ENCODE measurements around the gene SENP7.

The SENP7 gene

DNA sequence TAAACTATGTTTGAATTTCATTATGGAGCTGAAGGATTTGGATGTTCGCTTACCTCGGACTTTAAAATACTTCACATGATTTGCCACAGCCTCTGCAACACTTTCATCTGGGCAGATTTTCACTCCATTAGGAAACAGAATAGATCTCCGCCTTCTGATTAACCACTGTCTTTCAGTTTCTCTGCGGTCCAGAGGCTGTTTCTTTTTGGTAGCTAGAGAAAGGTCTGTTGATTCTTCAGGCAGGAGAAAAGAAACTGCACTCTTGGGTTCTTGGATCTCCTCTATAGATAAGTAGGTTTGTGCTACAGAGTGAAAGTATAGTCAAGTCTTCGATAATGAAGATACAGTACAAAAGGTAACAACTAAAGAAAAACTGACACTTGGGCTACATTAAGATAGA, 193.5 kb downstream of the SENP7 start:
- DNase-seq: peak; percentile 79

DNA sequence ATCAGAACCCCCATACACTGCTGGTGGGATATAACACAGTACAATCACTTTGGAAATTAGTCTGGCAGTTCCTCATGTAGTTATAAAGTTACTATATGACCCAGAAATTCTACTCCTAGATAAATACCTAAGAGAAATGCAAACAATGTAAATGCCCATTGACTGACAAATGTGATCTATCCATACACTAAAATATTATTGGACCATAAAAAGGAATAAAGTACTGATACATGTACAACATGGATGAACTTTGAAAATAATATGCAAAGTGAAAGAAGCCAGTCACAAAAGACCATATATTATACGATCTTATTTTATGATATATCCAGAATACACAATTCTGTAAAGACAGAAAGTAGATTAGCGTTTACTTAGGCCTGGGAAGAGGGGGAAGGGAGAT, 200.5 kb downstream of the SENP7 start:
- no peak for DNase-seq

- no peak for DNase-seq
Measured at GRCh38 chr3:101311676-101312075, 201.3 kb downstream of the SENP7 start.

- DNase-seq: no peak
Measured at GRCh38 chr3:101310978-101311375, 202.0 kb downstream of the SENP7 start.

- peak; percentile 33 for DNase-seq
Measured at GRCh38 chr3:101308147-101308772, 204.8 kb downstream of the SENP7 start.

- DNase-seq: no peak
Measured at GRCh38 chr3:101303836-101304235, 209.2 kb downstream of the SENP7 start.

- no peak for DNase-seq
Measured at GRCh38 chr3:101303089-101303731, 209.8 kb downstream of the SENP7 start.

DNA sequence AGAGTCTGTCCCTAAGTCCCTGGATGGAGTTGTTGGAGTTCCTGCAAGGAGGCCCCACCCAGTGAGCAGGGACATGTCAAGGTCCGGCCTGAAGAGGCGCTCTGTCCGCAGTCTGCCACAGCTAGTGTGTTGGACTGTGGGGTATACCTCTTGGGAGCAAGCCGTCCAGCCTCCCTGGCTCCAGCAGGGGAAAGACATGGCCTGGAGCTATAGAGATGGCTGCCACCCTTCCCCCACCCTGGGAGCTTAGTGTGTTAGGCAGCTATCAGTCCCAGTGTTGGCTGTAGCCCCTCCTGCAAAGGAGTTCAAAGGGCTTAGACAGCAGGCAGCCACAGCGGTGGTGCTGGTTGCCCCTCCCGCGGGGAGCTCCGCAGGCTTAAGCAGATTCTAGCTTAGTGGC, 212.9 kb downstream of the SENP7 start:
- peak; percentile 34 for DNase-seq

DNA sequence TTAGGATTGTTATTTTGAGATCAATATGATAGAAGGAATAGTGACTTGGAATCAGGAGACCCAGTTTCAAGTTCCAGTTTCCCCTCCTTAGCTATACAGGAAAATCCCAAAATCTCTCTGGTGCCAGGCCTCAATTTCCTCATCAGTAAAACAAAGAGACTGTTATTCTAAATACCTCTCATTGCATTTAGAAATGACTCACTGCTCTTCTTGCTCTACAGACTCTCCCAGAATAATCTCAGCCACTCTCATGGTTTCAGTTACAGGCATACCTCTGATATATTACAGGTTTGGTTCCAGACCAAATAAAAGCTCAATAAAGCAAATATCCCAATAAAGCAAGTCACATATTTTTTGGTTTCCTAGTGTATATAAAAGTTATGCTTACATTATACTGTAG, 221.0 kb downstream of the SENP7 start:
- DNase-seq: no peak

GRCh38 chr3:101288294-101288693, 224.7 kb downstream of the SENP7 start:
- no peak for DNase-seq

- no peak for DNase-seq
Measured at GRCh38 chr3:101284757-101285156, 228.3 kb downstream of the SENP7 start.

DNA sequence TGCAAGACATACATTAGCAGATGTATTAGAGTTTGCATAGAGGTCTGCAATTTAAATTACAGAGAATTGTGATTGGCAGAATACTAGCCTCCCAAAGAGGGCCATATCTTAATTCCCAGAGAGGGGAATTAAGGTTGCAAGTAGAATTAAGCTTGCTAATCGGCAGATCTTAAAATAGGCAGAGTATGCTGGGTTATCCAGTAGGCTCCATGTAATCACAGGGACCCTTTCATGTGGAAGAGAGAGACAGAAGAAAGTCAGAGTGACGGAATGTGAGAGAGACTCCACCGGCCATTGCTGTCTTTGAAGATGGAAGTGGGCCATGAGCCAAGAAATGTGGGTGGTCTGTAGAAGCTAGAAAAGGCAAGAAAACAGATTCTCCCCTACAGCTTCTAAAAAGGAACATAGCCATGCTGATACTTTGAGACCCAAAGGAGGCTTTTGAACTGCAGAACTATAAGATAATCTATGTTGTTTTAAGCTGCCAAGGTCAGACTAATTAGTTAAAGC, 231.4 kb downstream of the SENP7 start:
- peak; percentile 88 for DNase-seq

DNA sequence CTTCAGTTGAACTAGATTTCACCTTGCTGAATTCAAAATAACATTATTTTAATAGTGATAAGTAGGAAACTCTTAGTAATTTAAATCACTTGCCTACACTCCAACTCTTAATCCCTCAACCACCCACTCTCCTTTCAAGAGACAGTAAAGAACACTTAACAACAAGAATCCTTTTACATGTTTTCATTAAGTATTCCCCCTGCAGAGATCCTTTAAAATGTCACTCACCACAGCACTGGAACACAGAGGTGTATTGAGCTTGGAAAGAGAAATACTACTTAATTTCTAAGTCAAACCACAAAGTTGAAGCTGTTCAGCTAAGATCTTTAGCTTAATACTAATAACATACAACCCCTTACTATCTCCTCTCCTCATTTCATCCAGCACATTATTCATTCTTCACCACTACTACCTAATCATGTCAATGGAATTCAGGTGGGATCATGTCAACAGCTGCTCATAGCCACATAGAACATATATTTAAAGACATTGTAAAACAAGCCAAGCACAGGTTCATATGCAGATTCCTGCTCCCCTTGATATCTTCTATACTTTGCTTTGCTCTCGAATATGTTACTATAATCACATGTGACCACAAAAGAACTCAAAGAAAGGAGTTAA, 233.1 kb downstream of the SENP7 start:
- no peak for DNase-seq

- DNase-seq: peak; percentile 80
Measured at GRCh38 chr3:101279162-101279561, 233.8 kb downstream of the SENP7 start.

DNA sequence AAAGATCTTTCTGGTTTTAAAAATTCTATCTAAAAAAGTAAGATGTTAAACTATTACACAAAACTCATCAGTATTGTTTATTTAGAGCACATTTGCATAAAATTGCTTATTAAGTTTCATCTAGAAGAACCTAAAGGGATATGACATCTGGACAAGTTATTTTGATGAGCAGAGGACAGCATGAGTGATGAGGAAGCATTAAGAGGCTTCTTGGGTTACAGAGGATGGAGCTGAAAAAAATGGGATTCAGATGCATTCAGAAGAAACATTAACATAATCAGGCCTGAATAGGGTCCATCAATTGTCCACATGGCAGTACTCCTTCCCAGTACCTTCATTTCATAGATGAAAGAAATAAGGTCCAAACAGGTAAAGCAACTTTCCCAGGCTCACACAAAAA, 234.3 kb downstream of the SENP7 start:
- peak; percentile 69 for DNase-seq

All from NCI-H82 (cell line).